NB4 (cell line): ENCODE measurements around the gene KLF12.

Experiments
- CTCF ChIP-seq: IDR thresholded peaks from one replicate; pipeline ENCODE4 v1.5.1; 2012; ENCODE audit warnings: low read depth, low read length
- POLR2A ChIP-seq: IDR thresholded peaks from 2 replicates; pipeline ENCODE4 v1.6.1; 2011; ENCODE audit warnings: mild to moderate bottlenecking; ENCODE audit not compliant: insufficient read length; ENCODE audit errors: extremely low read depth

DNA sequence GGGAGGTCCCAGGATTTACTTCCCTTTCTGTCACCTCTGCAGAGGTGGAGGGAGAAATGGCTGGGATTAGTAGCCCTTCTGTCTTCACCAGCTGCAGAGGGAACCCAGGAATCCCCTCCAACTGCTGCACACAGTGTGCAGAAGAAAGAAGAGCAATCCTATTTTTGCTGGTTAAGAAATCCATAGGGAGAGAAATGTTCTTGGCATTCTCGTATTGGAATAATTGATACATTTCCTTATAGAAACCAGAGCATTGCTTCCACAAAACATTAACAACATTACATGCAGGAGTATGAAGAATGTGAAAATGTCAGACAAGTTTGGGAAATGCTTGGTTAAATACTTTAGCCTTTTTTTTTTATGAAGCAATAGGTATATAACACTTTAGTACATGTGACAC, 48.3 kb upstream of the KLF12 start:
- TF ChIP-seq CTCF (no peak), POLR2A (no peak)
